GM21529 (cell line): ENCODE results near the gene SAA2.
"Not testable (repeated sequence)": the region's sequence is repeated elsewhere in the genome, so short reads cannot be mapped to it uniquely, and the experiment has no call there.

Experiments used
- ATAC-seq: cut with Tn5 transposase; IDR thresholded peaks from one replicate; pipeline ENCODE4 v1.9.1; 2021; ENCODE audit not compliant: unreplicated experiment

The SAA2 gene

DNA sequence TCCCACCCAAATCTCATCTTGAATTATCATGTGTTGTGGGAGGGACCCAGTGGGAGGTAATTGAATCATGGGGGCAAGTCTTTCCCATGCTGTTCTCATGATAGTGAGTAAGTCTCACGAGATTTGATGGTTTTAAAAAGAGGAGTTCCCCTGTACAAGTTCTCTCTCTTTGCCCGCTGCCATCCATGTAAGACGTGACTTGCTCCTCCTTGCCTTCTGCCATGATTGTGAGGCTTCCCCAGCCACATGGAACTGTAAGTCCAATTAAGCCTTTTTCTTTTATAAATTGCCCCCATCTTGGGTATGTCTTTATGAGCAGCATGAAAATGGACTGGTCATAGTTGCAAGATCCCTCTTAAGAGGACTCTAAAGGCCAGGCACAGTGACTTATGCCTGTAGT is 50.7 kb downstream of the SAA2 start:
- ATAC-seq: not testable (repeated sequence)

DNA sequence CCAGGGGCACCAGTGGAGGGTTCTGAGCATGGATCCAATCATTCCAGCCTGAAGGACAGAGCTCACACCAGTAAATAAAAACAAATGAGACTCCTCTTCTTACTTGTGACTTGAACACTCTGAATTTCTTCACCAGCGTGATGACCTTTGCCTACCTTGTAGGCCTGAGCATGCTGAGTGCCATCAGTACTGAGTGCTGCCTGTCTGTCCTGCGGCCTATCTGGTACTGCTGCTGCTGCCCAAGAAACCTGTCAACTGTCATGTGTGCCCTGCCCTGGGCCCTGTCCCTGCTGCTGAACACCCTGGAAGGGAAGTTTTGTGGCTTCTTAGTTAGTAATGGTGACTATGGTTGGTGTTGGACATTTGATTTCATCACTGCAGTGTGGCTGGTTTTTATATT is 51.9 kb downstream of the SAA2 start:
- ATAC-seq: no peak
